DND-41 (cell line): ENCODE measurements around the gene APELA.

Experiments used
- EZH2 ChIP-seq: IDR thresholded peaks from 3 replicates; pipeline ENCODE4 v1.6.1; 2012; ENCODE audit warnings: borderline replicate concordance, low read depth, mild to moderate bottlenecking, moderate library complexity, low read length, inconsistent platforms; ENCODE audit not compliant: severe bottlenecking
- TF ChIP-seq, protein P1 (sequence below): IDR thresholded peaks from 2 replicates; pipeline ENCODE4 v1.5.1; 2012; ENCODE audit warnings: borderline replicate concordance, low read length, moderate library complexity, mild to moderate bottlenecking; ENCODE audit not compliant: poor library complexity, severe bottlenecking; ENCODE audit errors: extremely low read depth

DNA sequence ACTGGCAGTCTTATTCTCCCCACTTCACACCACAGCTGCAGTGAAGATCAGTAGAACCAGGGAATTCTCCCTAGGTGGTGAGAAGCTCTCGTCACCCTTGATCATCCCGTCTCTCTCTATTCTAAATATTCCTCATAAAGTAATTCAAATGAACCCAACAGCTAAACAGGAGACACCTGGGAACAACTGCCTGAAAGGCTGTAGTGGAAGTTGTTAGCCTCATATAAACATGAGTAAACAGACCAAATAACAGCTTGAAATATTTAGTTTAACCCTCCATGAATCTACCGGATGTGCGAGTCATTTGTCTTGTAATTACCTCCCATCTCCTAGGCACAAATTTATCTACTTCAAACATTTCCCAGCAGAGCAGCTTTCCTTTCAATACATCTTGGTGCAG lies 30.4 kb upstream of the APELA start:
- TF ChIP-seq, protein P1, sequence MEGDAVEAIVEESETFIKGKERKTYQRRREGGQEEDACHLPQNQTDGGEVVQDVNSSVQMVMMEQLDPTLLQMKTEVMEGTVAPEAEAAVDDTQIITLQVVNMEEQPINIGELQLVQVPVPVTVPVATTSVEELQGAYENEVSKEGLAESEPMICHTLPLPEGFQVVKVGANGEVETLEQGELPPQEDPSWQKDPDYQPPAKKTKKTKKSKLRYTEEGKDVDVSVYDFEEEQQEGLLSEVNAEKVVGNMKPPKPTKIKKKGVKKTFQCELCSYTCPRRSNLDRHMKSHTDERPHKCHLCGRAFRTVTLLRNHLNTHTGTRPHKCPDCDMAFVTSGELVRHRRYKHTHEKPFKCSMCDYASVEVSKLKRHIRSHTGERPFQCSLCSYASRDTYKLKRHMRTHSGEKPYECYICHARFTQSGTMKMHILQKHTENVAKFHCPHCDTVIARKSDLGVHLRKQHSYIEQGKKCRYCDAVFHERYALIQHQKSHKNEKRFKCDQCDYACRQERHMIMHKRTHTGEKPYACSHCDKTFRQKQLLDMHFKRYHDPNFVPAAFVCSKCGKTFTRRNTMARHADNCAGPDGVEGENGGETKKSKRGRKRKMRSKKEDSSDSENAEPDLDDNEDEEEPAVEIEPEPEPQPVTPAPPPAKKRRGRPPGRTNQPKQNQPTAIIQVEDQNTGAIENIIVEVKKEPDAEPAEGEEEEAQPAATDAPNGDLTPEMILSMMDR, result no peak
- TF ChIP-seq EZH2, result no peak
